ENCODE measurements around the gene PITX3.

GRCh38 chr10:102266670-102267069, 25.4 kb upstream of the PITX3 start:
- TF ChIP-seq POLR2A (IDR thresholded peaks at IDR 0.05) (no peak), POLR2AphosphoS5 (IDR thresholded peaks at IDR 0.05) (no peak), EP300 (IDR thresholded peaks at IDR 0.05) (no peak)
- TF ChIP-seq, protein P1, sequence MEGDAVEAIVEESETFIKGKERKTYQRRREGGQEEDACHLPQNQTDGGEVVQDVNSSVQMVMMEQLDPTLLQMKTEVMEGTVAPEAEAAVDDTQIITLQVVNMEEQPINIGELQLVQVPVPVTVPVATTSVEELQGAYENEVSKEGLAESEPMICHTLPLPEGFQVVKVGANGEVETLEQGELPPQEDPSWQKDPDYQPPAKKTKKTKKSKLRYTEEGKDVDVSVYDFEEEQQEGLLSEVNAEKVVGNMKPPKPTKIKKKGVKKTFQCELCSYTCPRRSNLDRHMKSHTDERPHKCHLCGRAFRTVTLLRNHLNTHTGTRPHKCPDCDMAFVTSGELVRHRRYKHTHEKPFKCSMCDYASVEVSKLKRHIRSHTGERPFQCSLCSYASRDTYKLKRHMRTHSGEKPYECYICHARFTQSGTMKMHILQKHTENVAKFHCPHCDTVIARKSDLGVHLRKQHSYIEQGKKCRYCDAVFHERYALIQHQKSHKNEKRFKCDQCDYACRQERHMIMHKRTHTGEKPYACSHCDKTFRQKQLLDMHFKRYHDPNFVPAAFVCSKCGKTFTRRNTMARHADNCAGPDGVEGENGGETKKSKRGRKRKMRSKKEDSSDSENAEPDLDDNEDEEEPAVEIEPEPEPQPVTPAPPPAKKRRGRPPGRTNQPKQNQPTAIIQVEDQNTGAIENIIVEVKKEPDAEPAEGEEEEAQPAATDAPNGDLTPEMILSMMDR (IDR thresholded peaks at IDR 0.05) = no peak

All from gastroesophageal sphincter (tissue), 3 donors.